IMR-90 (cell line): ENCODE data around the gene FAM90A1. TPM values are rescaled to one million over a fixed set of nuclear protein-coding genes. Genes with fewer than 3 reads are reported as not detected.
"Not testable (repeated sequence)": the region's sequence is repeated elsewhere in the genome, so short reads cannot be mapped to it uniquely, and the experiment has no call there.

Source experiments
- ATAC-seq: fragments of 200-7000 bp; cut with Tn5 transposase; 2 replicates; pipeline ENCODE4 v1.9.1; 2020; ENCODE audit warnings: low read depth, mild to moderate bottlenecking, moderate library complexity
- BruUV-seq: library from RNA; stranded (reverse); fragments of 400-500 nt; replicated peaks from 2 replicates; lab custom pipeline; 2021; lab: Mats Ljungman, UMichigan
- CTCF ChIA-PET: fragments of 300-600 bp; formaldehyde crosslinking; extraction: SDS; loops from one replicate; lab custom pipeline; 2021; ENCODE audit warnings: antibody characterized with exemption; lab: Yijun Ruan, JAX
- POLR2A ChIA-PET: fragments of 300-600 bp; sonication (Branson Sonifier 250); formaldehyde crosslinking; loops from one replicate; lab custom pipeline; 2022; ENCODE audit warnings: antibody characterized with exemption; ENCODE audit not compliant: unreplicated experiment; lab: Charles Lee
- DNase-seq: peaks from one replicate; pipeline ENCODE4 v3.0.0; 2013
- H2AFZ ChIP-seq: replicated peaks from 2 replicates; pipeline ENCODE3; 2013; ENCODE audit warnings: low read length, mild to moderate bottlenecking; ENCODE audit not compliant: poor library complexity
- H2AK5ac ChIP-seq: 2 replicates; pipeline ENCODE4 v1.6.1; 2013; ENCODE audit warnings: low read depth, low read length, inconsistent platforms
- H2AK9ac ChIP-seq: replicated peaks from 2 replicates; pipeline ENCODE3; 2013; ENCODE audit warnings: mild to moderate bottlenecking, low read depth, low read length, moderate library complexity; ENCODE audit not compliant: poor library complexity
- H2BK120ac ChIP-seq: 2 replicates; pipeline ENCODE4 v1.6.1; 2013; ENCODE audit warnings: low read depth, low read length, inconsistent platforms
- H2BK15ac ChIP-seq: 3 replicates; pipeline ENCODE4 v1.6.1; 2013; ENCODE audit warnings: low read depth, low read length, inconsistent platforms
- H2BK20ac ChIP-seq: 2 replicates; pipeline ENCODE4 v1.6.1; 2013; ENCODE audit warnings: low read depth, mild to moderate bottlenecking, inconsistent platforms, low read length, moderate library complexity
- H2BK5ac ChIP-seq: 2 replicates; pipeline ENCODE4 v1.6.1; 2013; ENCODE audit warnings: mild to moderate bottlenecking, low read depth, low read length, inconsistent platforms; ENCODE audit not compliant: poor library complexity, severe bottlenecking
- H3K14ac ChIP-seq: replicated peaks from 2 replicates; pipeline ENCODE4 v1.6.1; 2013; ENCODE audit warnings: low read depth, low read length, inconsistent platforms
- H3K18ac ChIP-seq: 2 replicates; pipeline ENCODE4 v1.6.1; 2013; ENCODE audit warnings: low read depth, low read length, control low read depth
- H3K23ac ChIP-seq: 2 replicates; pipeline ENCODE4 v1.6.1; 2013; ENCODE audit warnings: low read depth, low read length, inconsistent platforms
- H3K27ac ChIP-seq: 2 replicates; pipeline ENCODE4 v1.5.1; 2013; ENCODE audit warnings: mild to moderate bottlenecking, control low read depth, low read length; ENCODE audit not compliant: insufficient read depth
- H3K27me3 ChIP-seq: 2 replicates; pipeline ENCODE4 v1.6.1; 2013; ENCODE audit warnings: low read length; ENCODE audit not compliant: control insufficient read depth, insufficient read depth
- H3K36me3 ChIP-seq: 2 replicates; pipeline ENCODE4 v1.6.1; 2013; ENCODE audit warnings: low read length, mixed read lengths; ENCODE audit not compliant: control insufficient read depth, insufficient read depth
- H3K4ac ChIP-seq: 2 replicates; pipeline ENCODE4 v1.6.1; 2013; ENCODE audit warnings: low read depth, low read length, inconsistent platforms
- H3K4me1 ChIP-seq: 2 replicates; pipeline ENCODE4 v1.6.1; 2013; ENCODE audit warnings: low read length, mixed read lengths; ENCODE audit not compliant: control insufficient read depth, insufficient read depth
- H3K4me2 ChIP-seq: 2 replicates; pipeline ENCODE4 v1.6.1; 2013; ENCODE audit warnings: low read depth, mild to moderate bottlenecking, control low read depth, low read length, moderate library complexity
- H3K4me3 ChIP-seq: 2 replicates; pipeline ENCODE4 v1.5.1; 2013; ENCODE audit warnings: low read depth, mild to moderate bottlenecking, control low read depth, low read length, moderate library complexity; ENCODE audit not compliant: insufficient read depth
- H3K56ac ChIP-seq: 2 replicates; pipeline ENCODE4 v1.6.1; 2013; ENCODE audit warnings: low read length, inconsistent platforms; ENCODE audit not compliant: insufficient read depth; ENCODE audit errors: extremely low read depth
- H3K79me1 ChIP-seq, 2 experiments: 2 replicates each; pipeline ENCODE4 v1.6.1; 2013; ENCODE audit warnings: low read length in 2 of 2, inconsistent platforms in 1 of 2, low read depth in 1 of 2
- H3K9ac ChIP-seq: 2 replicates; pipeline ENCODE4 v1.6.1; 2013; ENCODE audit warnings: low read depth, low read length, control low read depth
- H3K9me1 ChIP-seq: 2 replicates; pipeline ENCODE4 v1.6.1; 2013; ENCODE audit warnings: low read length, inconsistent platforms; ENCODE audit not compliant: insufficient read depth
- H3K9me3 ChIP-seq: 2 replicates; pipeline ENCODE4 v1.6.1; 2013; ENCODE audit warnings: low read length; ENCODE audit not compliant: control insufficient read depth, insufficient read depth
- H4K20me1 ChIP-seq: 2 replicates; pipeline ENCODE4 v1.6.1; 2013; ENCODE audit warnings: low read length, inconsistent platforms; ENCODE audit not compliant: insufficient read depth
- H4K5ac ChIP-seq: 2 replicates; pipeline ENCODE4 v1.6.1; 2013; ENCODE audit warnings: mild to moderate bottlenecking, low read depth, low read length, control low read depth
- H4K8ac ChIP-seq, 2 experiments: 2 replicates each; pipeline ENCODE4 v1.6.1; 2013; ENCODE audit warnings: low read depth in 2 of 2, low read length in 2 of 2, control low read depth in 1 of 2, inconsistent platforms in 1 of 2
- H4K91ac ChIP-seq: 2 replicates; pipeline ENCODE4 v1.6.1; 2013; ENCODE audit warnings: low read depth, low read length, inconsistent platforms; ENCODE audit not compliant: insufficient read depth
- RAD21 ChIP-seq: IDR thresholded peaks from 2 replicates; pipeline ENCODE4 v1.6.1; 2012; ENCODE audit warnings: low read length, improper control_type of control experiment
- SMC3 ChIP-seq: fragments of 150-350 bp; IDR thresholded peaks from 2 replicates; pipeline ENCODE4 v1.6.1; 2016; ENCODE audit warnings: low read depth, mild to moderate bottlenecking, antibody characterized with exemption, low read length, moderate library complexity
- WGBS, 2 experiments: methylation state at CpG; one replicate each; pipeline versions ENCODE4 v1.1.5 to v1.1.7; 2013; ENCODE audit warnings: missing lambda C conversion rate in 2 of 2; ENCODE audit not compliant: insufficient read length in 1 of 2; ENCODE audit errors: extremely low coverage in 2 of 2; 5-methylcytosine and 5-hydroxymethylcytosine counted together
- dilution Hi-C: fragments of 300-500 bp; cut with HindIII; formaldehyde crosslinking; loops from one replicate; pipeline ENCODE4 v1.14.3; 2018; ENCODE audit warnings: low sequenced_read_pairs; ENCODE audit not compliant: unreplicated experiment
- in situ Hi-C: fragments of 300-500 bp; cut with MboI; formaldehyde crosslinking; loops from 3 replicates; pipeline ENCODE4 v1.14.3; 2019; ENCODE audit warnings: low sequenced_read_pairs, inconsistent platforms, mixed read lengths
- intact Hi-C: fragments of 100-400 bp; cut with micrococcal nuclease; formaldehyde crosslinking; loops from 2 replicates; pipeline ENCODE4 v1.10.0; 2022
- polyA plus RNA-seq, 3 experiments: library from polyadenylated mRNA; depleted of rRNA; stranded (reverse); fragments of >200 nt; gene quantifications; 2 replicates each; pipeline ENCODE4 v1.2.3, GENCODE V29; 2012; ENCODE audit warnings: low replicate concordance in 1 of 3
- total RNA-seq: library from RNA; depleted of rRNA; stranded (reverse); fragments of >200 nt; gene quantifications from 2 replicates; pipeline ENCODE4 v1.2.3, GENCODE V29; 2012
- TF ChIP-seq, protein P1 (sequence below): conservative IDR thresholded peaks from 2 replicates; pipeline ENCODE4 v1.5.1; 2012; ENCODE audit warnings: mild to moderate bottlenecking, low read depth, low read length, improper control_type of control experiment

FAM90A1 gene
- total and polyA plus RNA-seq, 2 of the 4 experiments (the other 2 are of a cell fraction), result 0.09 TPM; not detected in 1

DNA sequence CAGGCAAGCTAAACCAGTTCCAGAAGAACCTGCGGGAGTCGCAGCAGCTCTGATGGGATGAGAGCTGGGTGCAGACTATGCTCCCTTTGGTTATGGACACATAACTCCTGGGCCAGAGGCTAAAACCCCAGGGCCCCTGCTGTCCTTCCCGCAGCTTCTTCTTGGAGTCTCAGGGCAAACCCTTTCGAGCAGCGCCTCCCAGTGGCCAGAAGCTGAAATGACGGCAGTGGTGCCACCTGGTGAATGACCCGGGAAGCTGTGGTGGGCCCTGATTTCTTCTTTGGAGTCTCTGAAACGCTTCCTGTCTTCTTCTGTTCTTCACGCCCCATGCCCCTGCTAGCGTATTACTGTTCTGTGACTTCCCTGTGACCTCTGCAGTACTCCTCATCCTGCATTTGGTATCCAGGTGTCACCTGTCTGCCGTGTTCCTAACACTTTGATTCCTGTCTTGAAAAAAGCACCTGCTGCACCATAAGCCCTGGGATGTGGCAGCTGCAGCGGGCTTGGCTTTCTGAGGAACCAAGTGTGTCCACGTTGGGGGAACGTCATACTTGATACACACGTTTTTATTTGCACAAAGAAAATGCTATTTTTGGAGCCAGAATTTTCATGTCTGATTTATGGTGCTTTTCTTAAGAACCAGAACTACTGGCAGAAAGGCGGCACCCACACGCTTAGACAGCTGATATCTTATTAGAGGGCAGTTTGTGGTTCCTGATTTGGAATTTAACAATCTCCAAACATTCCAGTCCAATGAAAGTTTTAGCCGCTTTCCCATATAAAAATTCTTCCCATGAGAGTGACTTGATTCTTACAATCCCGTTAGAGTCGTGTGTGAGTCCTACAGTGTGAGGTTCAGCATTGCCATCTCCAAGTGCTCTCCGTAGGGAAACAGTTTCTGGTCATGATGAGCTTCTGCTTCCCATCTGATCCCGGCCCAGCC, 4.5 kb upstream of the FAM90A1 start:
- ATAC-seq, H2BK120ac ChIP-seq, H4K91ac ChIP-seq, H2AK9ac ChIP-seq, H3K9ac ChIP-seq, H2BK5ac ChIP-seq, POLR2A ChIA-PET, dilution Hi-C loops, H3K4me2 ChIP-seq, H2AFZ ChIP-seq, H3K4me3 ChIP-seq, H3K79me1 ChIP-seq, H3K27me3 ChIP-seq, BruUV-seq, H4K5ac ChIP-seq, H3K23ac ChIP-seq, H4K20me1 ChIP-seq, H3K14ac ChIP-seq, H3K4me1 ChIP-seq, H3K9me3 ChIP-seq, H3K36me3 ChIP-seq, H3K9me1 ChIP-seq, H3K27ac ChIP-seq, H3K18ac ChIP-seq, H2BK15ac ChIP-seq, H3K56ac ChIP-seq, H4K8ac ChIP-seq, H3K4ac ChIP-seq: not testable (repeated sequence)
- H2BK20ac ChIP-seq, result 0 out of 2 replicates have a peak overlapping the region, but pooled peaks have one; percentile 35
- in situ Hi-C loops, result loop anchor here (10.0 kb wide), 1 partner anchor 127 kb away; no protein-coding TSS in a partner anchor
- DNase-seq, result peak; percentile 66
- CTCF ChIA-PET, result interaction anchor here (0.6 to 1.1 kb wide), 2 partner anchors 123 to 154 kb away, joined by 3 read pairs; no protein-coding TSS in a partner anchor
- TF ChIP-seq RAD21 (peak; percentile 54), SMC3 (peak; percentile 46)
- TF ChIP-seq, protein P1, sequence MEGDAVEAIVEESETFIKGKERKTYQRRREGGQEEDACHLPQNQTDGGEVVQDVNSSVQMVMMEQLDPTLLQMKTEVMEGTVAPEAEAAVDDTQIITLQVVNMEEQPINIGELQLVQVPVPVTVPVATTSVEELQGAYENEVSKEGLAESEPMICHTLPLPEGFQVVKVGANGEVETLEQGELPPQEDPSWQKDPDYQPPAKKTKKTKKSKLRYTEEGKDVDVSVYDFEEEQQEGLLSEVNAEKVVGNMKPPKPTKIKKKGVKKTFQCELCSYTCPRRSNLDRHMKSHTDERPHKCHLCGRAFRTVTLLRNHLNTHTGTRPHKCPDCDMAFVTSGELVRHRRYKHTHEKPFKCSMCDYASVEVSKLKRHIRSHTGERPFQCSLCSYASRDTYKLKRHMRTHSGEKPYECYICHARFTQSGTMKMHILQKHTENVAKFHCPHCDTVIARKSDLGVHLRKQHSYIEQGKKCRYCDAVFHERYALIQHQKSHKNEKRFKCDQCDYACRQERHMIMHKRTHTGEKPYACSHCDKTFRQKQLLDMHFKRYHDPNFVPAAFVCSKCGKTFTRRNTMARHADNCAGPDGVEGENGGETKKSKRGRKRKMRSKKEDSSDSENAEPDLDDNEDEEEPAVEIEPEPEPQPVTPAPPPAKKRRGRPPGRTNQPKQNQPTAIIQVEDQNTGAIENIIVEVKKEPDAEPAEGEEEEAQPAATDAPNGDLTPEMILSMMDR, result peak; percentile 56
- peak overlapping the region; percentile 67; the same call in 1 of the 2 replicates for H2AK5ac ChIP-seq
- 26% methylated on average over 6 of the region's 22 CpGs; no CpG with 5 or more reads in 1 of the 2 experiments for WGBS, 2 experiments
- intact Hi-C loops, result loop anchor here (1.0 kb wide), 1 partner anchor 123 kb away; no protein-coding TSS in a partner anchor

DNA sequence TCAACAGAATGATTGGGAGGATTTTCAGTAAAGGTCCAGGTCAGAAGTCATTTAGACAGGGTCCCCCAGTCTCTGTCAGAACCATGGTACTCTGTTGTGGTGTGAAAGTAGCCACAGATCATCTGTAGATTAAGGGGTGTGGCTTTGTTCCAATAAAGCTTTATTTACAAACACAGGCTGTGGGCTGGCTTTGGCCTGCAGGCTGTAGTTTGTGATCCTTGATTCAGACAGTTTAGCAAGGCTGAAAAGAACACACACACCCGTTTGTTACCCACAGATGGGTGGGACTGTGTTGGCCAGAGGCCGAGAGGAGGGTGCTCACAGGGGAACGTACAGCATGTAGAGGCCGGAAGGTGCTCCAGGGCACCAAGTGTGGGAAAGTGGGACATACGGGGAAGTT, 3.6 kb upstream of the FAM90A1 start:
- BruUV-seq, H3K14ac ChIP-seq, DNase-seq, H3K4me2 ChIP-seq, H3K27ac ChIP-seq, H2AK5ac ChIP-seq, intact Hi-C loops, ATAC-seq, H4K91ac ChIP-seq, H3K79me1 ChIP-seq, H3K9ac ChIP-seq, H2BK120ac ChIP-seq, H3K4me3 ChIP-seq, H3K56ac ChIP-seq, H2BK20ac ChIP-seq, H2BK15ac ChIP-seq, H3K9me1 ChIP-seq, H2AFZ ChIP-seq, H3K23ac ChIP-seq, H3K9me3 ChIP-seq, H3K4ac ChIP-seq, dilution Hi-C loops, POLR2A ChIA-PET, H4K20me1 ChIP-seq, H2BK5ac ChIP-seq, H2AK9ac ChIP-seq, H3K18ac ChIP-seq, H3K36me3 ChIP-seq, H3K27me3 ChIP-seq, H3K4me1 ChIP-seq, H4K5ac ChIP-seq, H4K8ac ChIP-seq: not testable (repeated sequence)
- no CpG with 5 or more reads among the region's 5 CpGs for WGBS, 2 experiments
- CTCF ChIA-PET, result interaction anchor here (0.6 kb wide), 1 partner anchor 122 kb away, joined by 3 read pairs; no protein-coding TSS in a partner anchor
- in situ Hi-C loops, result loop anchor here (10.0 kb wide), 1 partner anchor 126 kb away; no protein-coding TSS in a partner anchor
